ENCODE data around the gene ZNF800. TPM values are rescaled to one million over a fixed set of nuclear protein-coding genes. Genes with fewer than 3 reads are reported as not detected.

ZNF800 gene
- total and polyA plus RNA-seq, 2 of the 8 experiments (the other 6 are each of a cell fraction or from before 2014, with no cell fraction given): 1.0 to 6.5 TPM

DNA sequence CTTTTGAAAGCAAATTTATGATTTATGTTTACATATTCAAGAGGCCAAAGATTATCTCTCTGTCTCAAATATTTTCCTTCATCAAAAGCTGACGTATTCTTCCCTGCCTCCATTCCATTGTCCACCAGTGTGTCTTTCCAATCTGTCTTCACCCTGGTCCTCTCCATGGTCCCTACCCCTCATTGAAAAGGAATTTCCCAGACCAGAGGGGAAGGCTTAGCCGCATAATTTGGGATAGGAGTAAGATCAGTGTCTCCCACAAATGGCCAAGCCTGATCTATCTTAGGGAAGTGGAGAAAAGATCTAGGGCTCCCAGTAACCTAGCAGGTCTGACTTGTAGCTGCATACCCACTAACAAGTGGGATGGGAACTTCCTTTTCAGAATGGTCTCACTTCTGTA lies 46.3 kb upstream of the ZNF800 start (continued):
- TF ChIP-seq, protein P1, sequence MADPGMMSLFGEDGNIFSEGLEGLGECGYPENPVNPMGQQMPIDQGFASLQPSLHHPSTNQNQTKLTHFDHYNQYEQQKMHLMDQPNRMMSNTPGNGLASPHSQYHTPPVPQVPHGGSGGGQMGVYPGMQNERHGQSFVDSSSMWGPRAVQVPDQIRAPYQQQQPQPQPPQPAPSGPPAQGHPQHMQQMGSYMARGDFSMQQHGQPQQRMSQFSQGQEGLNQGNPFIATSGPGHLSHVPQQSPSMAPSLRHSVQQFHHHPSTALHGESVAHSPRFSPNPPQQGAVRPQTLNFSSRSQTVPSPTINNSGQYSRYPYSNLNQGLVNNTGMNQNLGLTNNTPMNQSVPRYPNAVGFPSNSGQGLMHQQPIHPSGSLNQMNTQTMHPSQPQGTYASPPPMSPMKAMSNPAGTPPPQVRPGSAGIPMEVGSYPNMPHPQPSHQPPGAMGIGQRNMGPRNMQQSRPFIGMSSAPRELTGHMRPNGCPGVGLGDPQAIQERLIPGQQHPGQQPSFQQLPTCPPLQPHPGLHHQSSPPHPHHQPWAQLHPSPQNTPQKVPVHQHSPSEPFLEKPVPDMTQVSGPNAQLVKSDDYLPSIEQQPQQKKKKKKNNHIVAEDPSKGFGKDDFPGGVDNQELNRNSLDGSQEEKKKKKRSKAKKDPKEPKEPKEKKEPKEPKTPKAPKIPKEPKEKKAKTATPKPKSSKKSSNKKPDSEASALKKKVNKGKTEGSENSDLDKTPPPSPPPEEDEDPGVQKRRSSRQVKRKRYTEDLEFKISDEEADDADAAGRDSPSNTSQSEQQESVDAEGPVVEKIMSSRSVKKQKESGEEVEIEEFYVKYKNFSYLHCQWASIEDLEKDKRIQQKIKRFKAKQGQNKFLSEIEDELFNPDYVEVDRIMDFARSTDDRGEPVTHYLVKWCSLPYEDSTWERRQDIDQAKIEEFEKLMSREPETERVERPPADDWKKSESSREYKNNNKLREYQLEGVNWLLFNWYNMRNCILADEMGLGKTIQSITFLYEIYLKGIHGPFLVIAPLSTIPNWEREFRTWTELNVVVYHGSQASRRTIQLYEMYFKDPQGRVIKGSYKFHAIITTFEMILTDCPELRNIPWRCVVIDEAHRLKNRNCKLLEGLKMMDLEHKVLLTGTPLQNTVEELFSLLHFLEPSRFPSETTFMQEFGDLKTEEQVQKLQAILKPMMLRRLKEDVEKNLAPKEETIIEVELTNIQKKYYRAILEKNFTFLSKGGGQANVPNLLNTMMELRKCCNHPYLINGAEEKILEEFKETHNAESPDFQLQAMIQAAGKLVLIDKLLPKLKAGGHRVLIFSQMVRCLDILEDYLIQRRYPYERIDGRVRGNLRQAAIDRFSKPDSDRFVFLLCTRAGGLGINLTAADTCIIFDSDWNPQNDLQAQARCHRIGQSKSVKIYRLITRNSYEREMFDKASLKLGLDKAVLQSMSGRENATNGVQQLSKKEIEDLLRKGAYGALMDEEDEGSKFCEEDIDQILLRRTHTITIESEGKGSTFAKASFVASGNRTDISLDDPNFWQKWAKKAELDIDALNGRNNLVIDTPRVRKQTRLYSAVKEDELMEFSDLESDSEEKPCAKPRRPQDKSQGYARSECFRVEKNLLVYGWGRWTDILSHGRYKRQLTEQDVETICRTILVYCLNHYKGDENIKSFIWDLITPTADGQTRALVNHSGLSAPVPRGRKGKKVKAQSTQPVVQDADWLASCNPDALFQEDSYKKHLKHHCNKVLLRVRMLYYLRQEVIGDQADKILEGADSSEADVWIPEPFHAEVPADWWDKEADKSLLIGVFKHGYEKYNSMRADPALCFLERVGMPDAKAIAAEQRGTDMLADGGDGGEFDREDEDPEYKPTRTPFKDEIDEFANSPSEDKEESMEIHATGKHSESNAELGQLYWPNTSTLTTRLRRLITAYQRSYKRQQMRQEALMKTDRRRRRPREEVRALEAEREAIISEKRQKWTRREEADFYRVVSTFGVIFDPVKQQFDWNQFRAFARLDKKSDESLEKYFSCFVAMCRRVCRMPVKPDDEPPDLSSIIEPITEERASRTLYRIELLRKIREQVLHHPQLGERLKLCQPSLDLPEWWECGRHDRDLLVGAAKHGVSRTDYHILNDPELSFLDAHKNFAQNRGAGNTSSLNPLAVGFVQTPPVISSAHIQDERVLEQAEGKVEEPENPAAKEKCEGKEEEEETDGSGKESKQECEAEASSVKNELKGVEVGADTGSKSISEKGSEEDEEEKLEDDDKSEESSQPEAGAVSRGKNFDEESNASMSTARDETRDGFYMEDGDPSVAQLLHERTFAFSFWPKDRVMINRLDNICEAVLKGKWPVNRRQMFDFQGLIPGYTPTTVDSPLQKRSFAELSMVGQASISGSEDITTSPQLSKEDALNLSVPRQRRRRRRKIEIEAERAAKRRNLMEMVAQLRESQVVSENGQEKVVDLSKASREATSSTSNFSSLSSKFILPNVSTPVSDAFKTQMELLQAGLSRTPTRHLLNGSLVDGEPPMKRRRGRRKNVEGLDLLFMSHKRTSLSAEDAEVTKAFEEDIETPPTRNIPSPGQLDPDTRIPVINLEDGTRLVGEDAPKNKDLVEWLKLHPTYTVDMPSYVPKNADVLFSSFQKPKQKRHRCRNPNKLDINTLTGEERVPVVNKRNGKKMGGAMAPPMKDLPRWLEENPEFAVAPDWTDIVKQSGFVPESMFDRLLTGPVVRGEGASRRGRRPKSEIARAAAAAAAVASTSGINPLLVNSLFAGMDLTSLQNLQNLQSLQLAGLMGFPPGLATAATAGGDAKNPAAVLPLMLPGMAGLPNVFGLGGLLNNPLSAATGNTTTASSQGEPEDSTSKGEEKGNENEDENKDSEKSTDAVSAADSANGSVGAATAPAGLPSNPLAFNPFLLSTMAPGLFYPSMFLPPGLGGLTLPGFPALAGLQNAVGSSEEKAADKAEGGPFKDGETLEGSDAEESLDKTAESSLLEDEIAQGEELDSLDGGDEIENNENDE (IDR thresholded peaks at IDR 0.05; ENCODE audit: insufficient replicate concordance, low read length): no peak
- TF ChIP-seq KDM1A (IDR thresholded peaks at IDR 0.05; ENCODE audit: borderline replicate concordance, low read length) (no peak), NRF1 (IDR thresholded peaks at IDR 0.05; ENCODE audit: low read depth, low read length) (no peak), EGR1 (IDR thresholded peaks at IDR 0.05; ENCODE audit: borderline replicate concordance, low read depth, low read length) (no peak), ZNF274 (IDR thresholded peaks at IDR 0.05; ENCODE audit: borderline replicate concordance, extremely low read depth, low read length) (no peak), SIRT6 (IDR thresholded peaks at IDR 0.05; ENCODE audit: low read length) (no peak)
